ENCODE measurements around the gene QRSL1. TPM values are rescaled to one million over a fixed set of nuclear protein-coding genes. Genes with fewer than 3 reads are reported as not detected.
"Not testable (repeated sequence)": the region's sequence is repeated elsewhere in the genome, so short reads cannot be mapped to it uniquely, and the experiment has no call there.

The QRSL1 gene
- total RNA-seq, 4 donors from 2014 or later: 8.2 to 19.8 (median 12.8) TPM

GRCh38 chr6:106693418-106693817, 64.0 kb downstream of the QRSL1 start:
- H3K4me1 ChIP-seq: no peaks in the 10 kb centered on the region
- H3K9me3 ChIP-seq: no peaks in the 10 kb centered on the region
- TF ChIP-seq POLR2A (IDR thresholded peaks at IDR 0.05): no peak
- TF ChIP-seq, protein P1, sequence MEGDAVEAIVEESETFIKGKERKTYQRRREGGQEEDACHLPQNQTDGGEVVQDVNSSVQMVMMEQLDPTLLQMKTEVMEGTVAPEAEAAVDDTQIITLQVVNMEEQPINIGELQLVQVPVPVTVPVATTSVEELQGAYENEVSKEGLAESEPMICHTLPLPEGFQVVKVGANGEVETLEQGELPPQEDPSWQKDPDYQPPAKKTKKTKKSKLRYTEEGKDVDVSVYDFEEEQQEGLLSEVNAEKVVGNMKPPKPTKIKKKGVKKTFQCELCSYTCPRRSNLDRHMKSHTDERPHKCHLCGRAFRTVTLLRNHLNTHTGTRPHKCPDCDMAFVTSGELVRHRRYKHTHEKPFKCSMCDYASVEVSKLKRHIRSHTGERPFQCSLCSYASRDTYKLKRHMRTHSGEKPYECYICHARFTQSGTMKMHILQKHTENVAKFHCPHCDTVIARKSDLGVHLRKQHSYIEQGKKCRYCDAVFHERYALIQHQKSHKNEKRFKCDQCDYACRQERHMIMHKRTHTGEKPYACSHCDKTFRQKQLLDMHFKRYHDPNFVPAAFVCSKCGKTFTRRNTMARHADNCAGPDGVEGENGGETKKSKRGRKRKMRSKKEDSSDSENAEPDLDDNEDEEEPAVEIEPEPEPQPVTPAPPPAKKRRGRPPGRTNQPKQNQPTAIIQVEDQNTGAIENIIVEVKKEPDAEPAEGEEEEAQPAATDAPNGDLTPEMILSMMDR (IDR thresholded peaks at IDR 0.05): no peak
- no peak for DNase-seq
- no peaks in the 10 kb centered on the region for H3K27me3 ChIP-seq
- H3K4me3 ChIP-seq: no peak overlapping the region
- H3K27ac ChIP-seq: no peak overlapping the region
- no peaks in the 10 kb centered on the region for H3K36me3 ChIP-seq

DNA sequence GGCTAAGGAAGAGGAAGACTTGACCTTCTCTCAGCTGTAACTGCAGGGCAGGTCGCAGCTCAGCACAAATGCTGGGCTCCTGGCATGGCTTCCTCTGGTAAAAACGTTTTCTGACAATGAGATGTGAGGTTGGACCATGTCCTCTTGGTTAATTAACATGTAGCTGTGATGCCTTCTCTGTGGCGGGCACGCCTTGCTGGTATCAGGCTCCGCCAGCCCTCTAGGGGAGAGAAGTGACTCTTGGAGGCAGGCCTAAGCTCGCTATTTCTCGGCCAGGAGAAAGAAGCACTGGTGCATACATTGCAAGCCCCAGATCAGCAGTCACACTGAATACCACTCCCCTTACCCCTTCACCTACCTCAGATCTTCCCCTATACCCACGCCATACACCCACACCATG, 65.0 kb downstream of the QRSL1 start:
- Histone ChIP-seq H3K27ac (no peak overlapping the region), H3K4me3 (no peak overlapping the region), H3K9me3 (no peaks in the 10 kb centered on the region), H3K36me3 (no peaks in the 10 kb centered on the region), H3K4me1 (no peaks in the 10 kb centered on the region), H3K27me3 (no peaks in the 10 kb centered on the region)
- TF ChIP-seq, protein P1 (IDR thresholded peaks at IDR 0.05): peak in 1 of 6 experiments; percentile 17
- no peak for TF ChIP-seq POLR2A (IDR thresholded peaks at IDR 0.05)
- DNase-seq: peak in 1 of 3 donors; percentile 54

- no peak overlapping the region for H3K4me3 ChIP-seq
- peaks cover 0 to 10% (median 0%) of the 10 kb centered on the region in 4 donors for H3K4me1 ChIP-seq
- H3K27me3 ChIP-seq: no peaks in the 10 kb centered on the region
- DNase-seq: no peak
- TF ChIP-seq, protein P1 (IDR thresholded peaks at IDR 0.05): no peak
- TF ChIP-seq POLR2A (IDR thresholded peaks at IDR 0.05): no peak
- no peaks in the 10 kb centered on the region for H3K9me3 ChIP-seq
- no peaks in the 10 kb centered on the region for H3K36me3 ChIP-seq
- peak overlapping the region in 2 of 4 donors; percentile 64 to 85 for H3K27ac ChIP-seq
These were observed 71.2 kb downstream of the QRSL1 start for GRCh38 chr6:106700581-106700980.

DNA sequence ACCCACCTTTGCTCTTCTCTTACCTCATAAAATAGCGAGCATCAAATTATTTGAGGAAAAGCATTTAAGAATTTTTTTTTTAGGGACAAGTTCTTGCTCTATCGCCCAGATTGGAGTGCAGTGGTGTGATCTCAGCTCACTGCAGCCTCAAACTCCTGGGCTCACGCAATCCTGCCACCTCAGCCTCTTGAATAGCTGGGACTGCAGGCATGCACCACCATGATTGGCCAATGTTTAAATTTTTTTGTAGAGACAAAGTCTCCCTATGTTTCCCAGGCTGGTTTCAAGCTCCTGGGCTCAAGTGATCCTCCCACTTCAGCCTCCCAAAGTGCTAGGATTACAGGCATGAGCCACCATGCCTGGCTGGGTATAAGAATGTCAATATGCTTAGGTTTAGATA, 71.8 kb downstream of the QRSL1 start:
- H3K27me3 ChIP-seq, H3K36me3 ChIP-seq, H3K4me3 ChIP-seq, H3K9me3 ChIP-seq, DNase-seq: not testable (repeated sequence)
- peaks cover 0 to 10% (median 0%) of the 10 kb centered on the region in 4 donors for H3K4me1 ChIP-seq
- peak overlapping the region in 2 of 4 donors; percentile 64 to 85 for H3K27ac ChIP-seq

DNA sequence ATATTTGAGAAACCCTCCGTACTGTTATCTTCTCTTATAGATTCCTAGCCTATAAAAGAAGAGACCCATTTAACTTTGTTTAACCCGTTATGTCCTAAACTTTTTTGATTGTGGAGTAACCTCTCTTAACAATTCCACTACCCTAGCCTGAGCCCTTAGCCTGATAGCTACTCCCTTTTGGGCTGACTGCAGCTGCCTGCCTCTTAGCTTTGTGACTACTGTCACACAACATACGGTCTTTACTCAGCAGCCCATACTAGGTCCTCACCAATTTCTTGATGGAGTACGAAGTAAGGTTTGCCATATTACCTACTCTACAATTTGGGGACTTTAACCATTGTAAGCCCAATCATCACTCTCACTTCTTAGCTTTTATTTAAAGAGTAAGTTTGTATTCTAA, 72.7 kb downstream of the QRSL1 start:
- no peaks in the 10 kb centered on the region for H3K36me3 ChIP-seq
- H3K27ac ChIP-seq: peak overlapping the region in 2 of 4 donors; percentile 64 to 85
- no peak overlapping the region for H3K4me3 ChIP-seq
- H3K9me3 ChIP-seq: no peaks in the 10 kb centered on the region
- peak in 2 of 3 donors; percentile 51 to 58 for DNase-seq
- TF ChIP-seq, protein P1 (IDR thresholded peaks at IDR 0.05): no peak
- no peak for TF ChIP-seq POLR2A (IDR thresholded peaks at IDR 0.05)
- peaks cover 0 to 10% (median 0%) of the 10 kb centered on the region in 4 donors for H3K4me1 ChIP-seq
- no peaks in the 10 kb centered on the region for H3K27me3 ChIP-seq

DNA sequence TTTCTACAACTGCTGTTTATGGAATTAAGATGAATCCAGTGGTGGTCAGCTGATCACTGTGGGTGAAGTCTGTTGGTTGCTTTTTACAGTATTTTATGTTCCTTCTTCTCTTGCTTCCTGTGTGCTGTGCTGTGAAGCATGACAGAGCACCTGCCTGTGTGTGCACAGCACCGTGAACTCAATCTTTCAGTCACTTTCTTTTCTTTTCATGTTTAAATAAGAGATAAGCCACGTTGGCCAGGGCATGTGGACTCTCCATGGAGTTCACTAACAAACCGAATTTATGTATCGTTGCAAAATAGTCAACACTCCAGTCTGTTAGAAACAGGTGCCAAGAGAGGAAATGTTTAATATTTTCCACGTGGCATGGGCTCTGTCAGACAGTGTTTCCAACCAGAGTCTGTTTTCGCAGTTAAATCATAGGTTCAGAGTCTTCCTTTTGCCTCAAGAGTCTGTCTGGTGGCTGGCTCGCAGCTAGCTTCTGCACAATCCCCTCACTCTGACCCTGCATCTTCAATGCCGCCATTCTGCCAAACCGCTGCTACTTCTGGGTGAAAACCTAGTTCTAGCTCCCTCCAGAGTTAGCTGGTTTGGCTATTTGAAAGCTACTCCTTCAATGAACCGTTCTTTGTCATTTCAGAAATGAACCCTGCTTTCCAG, 73.2 kb downstream of the QRSL1 start:
- Histone ChIP-seq H3K4me3 (peak overlapping the region in 1 of 4 donors; percentile 9), H3K27me3 (no peaks in the 10 kb centered on the region), H3K4me1 (peaks cover 0 to 10% (median 0%) of the 10 kb centered on the region in 4 donors), H3K27ac (peak overlapping the region in 2 of 4 donors; percentile 64 to 85), H3K36me3 (no peaks in the 10 kb centered on the region), H3K9me3 (no peaks in the 10 kb centered on the region)
- TF ChIP-seq, protein P1 (IDR thresholded peaks at IDR 0.05): no peak
- no peak for TF ChIP-seq POLR2A (IDR thresholded peaks at IDR 0.05)
- DNase-seq: peak in 2 of 3 donors; percentile 81 to 83
